ENCODE data around the gene CPN1. TPM values are rescaled to one million over a fixed set of nuclear protein-coding genes. Genes with fewer than 3 reads are reported as not detected.

CPN1 gene
- total and polyA plus RNA-seq, 2 experiments from 2014 or later, result not detected

GRCh38 chr10:100067466-100067865 lies 14.2 kb downstream of the CPN1 start:
- H3K27ac ChIP-seq, result no peak overlapping the region
- no peaks in the 10 kb centered on the region for H3K79me2 ChIP-seq (ENCODE audit: insufficient read depth)
- WGBS, 2 experiments (ENCODE audit: low coverage in 1 of 2, low lambda C conversion rate in 2 of 2, missing lambda C conversion rate in 2 of 2), result 78 to 93% methylated on average over 1 of the region's 1 CpG
- no peak overlapping the region for H3K4me3 ChIP-seq
- no peaks in the 10 kb centered on the region for H4K20me1 ChIP-seq (ENCODE audit: insufficient read depth)
- H3K4me1 ChIP-seq (ENCODE audit: insufficient read depth), result no peaks in the 10 kb centered on the region
- no peaks in the 10 kb centered on the region for H3K36me3 ChIP-seq (ENCODE audit: low read depth)
- H3K9me2 ChIP-seq (ENCODE audit: insufficient read depth), result no peaks in the 10 kb centered on the region
- no peak overlapping the region for H3K9ac ChIP-seq
- no peaks in the 10 kb centered on the region for H3K9me3 ChIP-seq (ENCODE audit: low read depth)
- no peak overlapping the region for H3K4me2 ChIP-seq (ENCODE audit: unreplicated experiment)
- DNase-seq, result no peak
- in situ Hi-C loops (cut with MboI), result no loop called here
- no peak overlapping the region for H2AFZ ChIP-seq
- TF ChIP-seq EZH2phosphoT487 (IDR thresholded peaks at IDR 0.05; ENCODE audit: insufficient read depth, low read depth) (no peak), EZH2 (IDR thresholded peaks at IDR 0.05; ENCODE audit: insufficient read depth, poor library complexity, severe bottlenecking) (no peak)
- no peaks in the 10 kb centered on the region for H3F3A ChIP-seq (ENCODE audit: insufficient read depth)
- peaks cover 3% of the 10 kb centered on the region; the same call in 1 of the 2 replicates for H3K27me3 ChIP-seq (replicated peaks; ENCODE audit: insufficient read depth)

DNA sequence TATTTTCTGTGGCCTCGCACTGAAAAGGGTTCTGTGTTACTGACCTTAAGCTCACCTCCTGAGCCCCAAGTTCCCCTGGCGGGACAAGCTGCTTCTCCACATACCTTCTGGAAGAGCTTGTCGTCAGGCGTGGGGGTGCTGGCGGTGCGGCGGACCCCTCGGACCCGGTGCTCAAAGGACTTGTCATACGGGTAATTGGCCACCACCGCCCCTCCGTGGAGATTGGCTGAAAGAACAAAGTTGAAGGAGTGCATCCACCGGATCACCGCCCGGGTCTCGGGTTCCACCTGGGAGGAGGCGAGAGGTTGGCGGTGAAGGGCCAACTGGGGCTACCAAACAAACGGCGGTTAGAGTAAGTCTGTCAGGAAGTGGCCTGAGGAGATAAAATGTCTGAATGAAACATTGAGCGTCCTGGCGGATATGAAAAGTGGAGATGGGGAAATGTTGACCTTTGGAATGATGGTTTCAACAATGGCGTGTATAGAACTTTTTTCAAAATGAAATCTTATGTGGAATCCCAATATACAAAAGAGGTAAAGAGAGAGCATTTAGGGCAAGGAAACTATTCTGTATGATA lies 16.5 kb downstream of the CPN1 start:
- in situ Hi-C loops (cut with MboI), result no loop called here
- TF ChIP-seq EZH2phosphoT487 (IDR thresholded peaks at IDR 0.05; ENCODE audit: insufficient read depth, low read depth) (no peak), EZH2 (IDR thresholded peaks at IDR 0.05; ENCODE audit: insufficient read depth, poor library complexity, severe bottlenecking) (no peak)
- Histone ChIP-seq H3K4me2 (ENCODE audit: unreplicated experiment) (no peak overlapping the region), H3K27me3 (replicated peaks; ENCODE audit: insufficient read depth) (no peaks in the 10 kb centered on the region; the same call in 1 of the 2 replicates), H3K4me3 (no peak overlapping the region), H3K27ac (no peak overlapping the region), H2AFZ (no peak overlapping the region), H3K9me2 (ENCODE audit: insufficient read depth) (no peaks in the 10 kb centered on the region), H3K9me3 (ENCODE audit: low read depth) (no peaks in the 10 kb centered on the region), H3K79me2 (ENCODE audit: insufficient read depth) (no peaks in the 10 kb centered on the region), H3K4me1 (ENCODE audit: insufficient read depth) (no peaks in the 10 kb centered on the region), H3F3A (ENCODE audit: insufficient read depth) (no peaks in the 10 kb centered on the region), H3K36me3 (ENCODE audit: low read depth) (no peaks in the 10 kb centered on the region), H4K20me1 (ENCODE audit: insufficient read depth) (no peaks in the 10 kb centered on the region), H3K9ac (no peak overlapping the region)
- no peak for DNase-seq
- WGBS, 2 experiments (ENCODE audit: low coverage in 1 of 2, low lambda C conversion rate in 2 of 2, missing lambda C conversion rate in 2 of 2), result 64 to 68% methylated on average over 23 of the region's 23 CpGs

- TF ChIP-seq EZH2phosphoT487 (IDR thresholded peaks at IDR 0.05; ENCODE audit: insufficient read depth, low read depth) (no peak), EZH2 (IDR thresholded peaks at IDR 0.05; ENCODE audit: insufficient read depth, poor library complexity, severe bottlenecking) (no peak)
- Histone ChIP-seq H3K4me2 (ENCODE audit: unreplicated experiment) (no peak overlapping the region), H3K4me1 (ENCODE audit: insufficient read depth) (no peaks in the 10 kb centered on the region), H4K20me1 (ENCODE audit: insufficient read depth) (no peaks in the 10 kb centered on the region), H3K9me3 (ENCODE audit: low read depth) (no peaks in the 10 kb centered on the region), H3K27me3 (replicated peaks; ENCODE audit: insufficient read depth) (no peaks in the 10 kb centered on the region; the same call in 1 of the 2 replicates), H3F3A (ENCODE audit: insufficient read depth) (no peaks in the 10 kb centered on the region), H3K9ac (no peak overlapping the region), H3K79me2 (ENCODE audit: insufficient read depth) (no peaks in the 10 kb centered on the region), H2AFZ (no peak overlapping the region), H3K4me3 (no peak overlapping the region), H3K27ac (no peak overlapping the region), H3K9me2 (ENCODE audit: insufficient read depth) (no peaks in the 10 kb centered on the region), H3K36me3 (ENCODE audit: low read depth) (no peaks in the 10 kb centered on the region)
- DNase-seq, result no peak
- WGBS, 2 experiments (ENCODE audit: low coverage in 1 of 2, low lambda C conversion rate in 2 of 2, missing lambda C conversion rate in 2 of 2), result 0 to 2% methylated on average over 1 of the region's 1 CpG
- in situ Hi-C loops (cut with MboI), result no loop called here
Observed at GRCh38 chr10:100061401-100061800, 20.3 kb downstream of the CPN1 start.

DNA sequence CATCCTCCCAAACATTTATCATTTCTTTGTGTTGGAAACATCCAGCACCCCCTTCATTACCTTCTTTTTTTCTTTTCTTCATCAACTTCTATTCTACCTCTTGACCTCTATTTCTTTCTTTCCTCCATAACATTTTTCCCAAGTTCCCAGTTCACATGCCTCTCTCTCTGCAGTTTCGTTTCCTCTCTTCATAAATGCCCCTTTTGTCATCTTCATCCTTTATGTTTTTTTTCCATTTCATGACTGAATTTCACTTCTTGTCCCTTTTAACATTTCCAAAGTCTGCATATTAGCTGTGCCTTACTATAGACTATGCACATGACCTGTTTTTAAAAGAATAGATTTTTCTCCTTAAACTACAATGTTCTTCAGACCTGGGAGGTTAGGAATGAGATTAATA lies 23.7 kb downstream of the CPN1 start:
- in situ Hi-C loops (cut with MboI), result no loop called here
- no peaks in the 10 kb centered on the region for H3F3A ChIP-seq (ENCODE audit: insufficient read depth)
- no peak for TF ChIP-seq EZH2phosphoT487 (IDR thresholded peaks at IDR 0.05; ENCODE audit: insufficient read depth, low read depth)
- H3K4me3 ChIP-seq, result no peak overlapping the region
- H3K36me3 ChIP-seq (ENCODE audit: low read depth), result no peaks in the 10 kb centered on the region
- 0 to 4% methylated on average over 1 of the region's 1 CpG for WGBS, 2 experiments (ENCODE audit: low coverage in 1 of 2, low lambda C conversion rate in 2 of 2, missing lambda C conversion rate in 2 of 2)
- no peak overlapping the region for H3K4me2 ChIP-seq (ENCODE audit: unreplicated experiment)
- no peaks in the 10 kb centered on the region for H3K79me2 ChIP-seq (ENCODE audit: insufficient read depth)
- no peak overlapping the region for H3K9ac ChIP-seq
- no peak for DNase-seq
- peaks cover 17% of the 10 kb centered on the region for H3K27me3 ChIP-seq (replicated peaks; ENCODE audit: insufficient read depth)
- no peaks in the 10 kb centered on the region for H3K9me2 ChIP-seq (ENCODE audit: insufficient read depth)
- no peaks in the 10 kb centered on the region for H3K4me1 ChIP-seq (ENCODE audit: insufficient read depth)
- no peak overlapping the region for H3K27ac ChIP-seq
- H4K20me1 ChIP-seq (ENCODE audit: insufficient read depth), result no peaks in the 10 kb centered on the region
- no peak overlapping the region for H2AFZ ChIP-seq
- no peaks in the 10 kb centered on the region for H3K9me3 ChIP-seq (ENCODE audit: low read depth)
